GM18526 (cell line): ENCODE measurements around the gene RPS19.

ENCODE experiments used
- POLR2A ChIP-seq: IDR thresholded peaks from 3 replicates; pipeline ENCODE4 v1.6.1; 2011; ENCODE audit not compliant: insufficient read length; ENCODE audit errors: extremely low read depth

The RPS19 gene

GRCh38 chr19:41910992-41911888 lies 51.2 kb downstream of the RPS19 start:
- peak; percentile 13 for TF ChIP-seq POLR2A

GRCh38 chr19:41911889-41912731 lies 52.1 kb downstream of the RPS19 start:
- TF ChIP-seq POLR2A: no peak

- no peak for TF ChIP-seq POLR2A
Observed at GRCh38 chr19:41912899-41913537, 53.0 kb downstream of the RPS19 start.

- no peak for TF ChIP-seq POLR2A
Observed at GRCh38 chr19:41913538-41914423, 53.7 kb downstream of the RPS19 start.

GRCh38 chr19:41915021-41915775 lies 55.1 kb downstream of the RPS19 start:
- TF ChIP-seq POLR2A: no peak

- no peak for TF ChIP-seq POLR2A
Observed at GRCh38 chr19:41915776-41916414, 55.8 kb downstream of the RPS19 start.

GRCh38 chr19:41917676-41918075 lies 57.6 kb downstream of the RPS19 start:
- no peak for TF ChIP-seq POLR2A

GRCh38 chr19:41918095-41918494 lies 58.0 kb downstream of the RPS19 start:
- TF ChIP-seq POLR2A: no peak

- no peak for TF ChIP-seq POLR2A
Observed at GRCh38 chr19:41918653-41919244, 58.7 kb downstream of the RPS19 start.

- no peak for TF ChIP-seq POLR2A
Observed at GRCh38 chr19:41919948-41920712, 60.1 kb downstream of the RPS19 start.

- TF ChIP-seq POLR2A: no peak
Observed at GRCh38 chr19:41920882-41921576, 61.0 kb downstream of the RPS19 start.
